ENCODE measurements around the gene KLHL14.

The KLHL14 gene

DNA sequence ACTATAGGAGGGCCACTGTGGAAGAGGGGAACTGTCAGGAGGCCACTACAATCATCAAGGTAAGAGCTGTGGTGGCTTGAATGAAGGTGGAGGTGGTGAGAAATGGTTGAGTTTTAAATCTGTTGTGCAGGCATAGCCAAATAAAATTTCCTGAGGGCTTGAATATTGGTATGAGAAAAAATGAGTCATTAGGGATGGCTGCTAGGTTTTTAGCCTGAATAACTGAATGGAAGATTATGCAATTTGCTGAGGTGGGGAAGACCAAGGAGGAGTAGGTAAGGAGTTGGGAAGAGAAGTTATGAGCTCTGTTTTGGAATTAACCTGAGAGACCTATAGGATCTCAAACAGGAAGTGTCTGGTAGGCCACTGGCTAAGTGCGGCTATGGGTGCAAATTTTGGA is 84.0 kb downstream of the KLHL14 start:
- H2AFZ ChIP-seq, result no peak overlapping the region
- no peak overlapping the region for H3K4me2 ChIP-seq (ENCODE audit: low read length)
- no peak overlapping the region for H3K4me3 ChIP-seq (ENCODE audit: low read depth, low read length)
- H3K9me3 ChIP-seq (ENCODE audit: control insufficient read depth, low read length), result no peaks in the 10 kb centered on the region
- TF ChIP-seq, protein P1, sequence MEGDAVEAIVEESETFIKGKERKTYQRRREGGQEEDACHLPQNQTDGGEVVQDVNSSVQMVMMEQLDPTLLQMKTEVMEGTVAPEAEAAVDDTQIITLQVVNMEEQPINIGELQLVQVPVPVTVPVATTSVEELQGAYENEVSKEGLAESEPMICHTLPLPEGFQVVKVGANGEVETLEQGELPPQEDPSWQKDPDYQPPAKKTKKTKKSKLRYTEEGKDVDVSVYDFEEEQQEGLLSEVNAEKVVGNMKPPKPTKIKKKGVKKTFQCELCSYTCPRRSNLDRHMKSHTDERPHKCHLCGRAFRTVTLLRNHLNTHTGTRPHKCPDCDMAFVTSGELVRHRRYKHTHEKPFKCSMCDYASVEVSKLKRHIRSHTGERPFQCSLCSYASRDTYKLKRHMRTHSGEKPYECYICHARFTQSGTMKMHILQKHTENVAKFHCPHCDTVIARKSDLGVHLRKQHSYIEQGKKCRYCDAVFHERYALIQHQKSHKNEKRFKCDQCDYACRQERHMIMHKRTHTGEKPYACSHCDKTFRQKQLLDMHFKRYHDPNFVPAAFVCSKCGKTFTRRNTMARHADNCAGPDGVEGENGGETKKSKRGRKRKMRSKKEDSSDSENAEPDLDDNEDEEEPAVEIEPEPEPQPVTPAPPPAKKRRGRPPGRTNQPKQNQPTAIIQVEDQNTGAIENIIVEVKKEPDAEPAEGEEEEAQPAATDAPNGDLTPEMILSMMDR (IDR thresholded peaks at IDR 0.05), result no peak
- no peaks in the 10 kb centered on the region for H3K27me3 ChIP-seq (ENCODE audit: control insufficient read depth, insufficient read depth, low read length)
- H3K79me2 ChIP-seq, result no peaks in the 10 kb centered on the region
- no peaks in the 10 kb centered on the region for H3K36me3 ChIP-seq (ENCODE audit: control insufficient read depth, insufficient read depth, low read length)
- no peaks in the 10 kb centered on the region for H3K4me1 ChIP-seq
- H3K9ac ChIP-seq, result no peak overlapping the region
- H3K27ac ChIP-seq, result no peak overlapping the region

DNA sequence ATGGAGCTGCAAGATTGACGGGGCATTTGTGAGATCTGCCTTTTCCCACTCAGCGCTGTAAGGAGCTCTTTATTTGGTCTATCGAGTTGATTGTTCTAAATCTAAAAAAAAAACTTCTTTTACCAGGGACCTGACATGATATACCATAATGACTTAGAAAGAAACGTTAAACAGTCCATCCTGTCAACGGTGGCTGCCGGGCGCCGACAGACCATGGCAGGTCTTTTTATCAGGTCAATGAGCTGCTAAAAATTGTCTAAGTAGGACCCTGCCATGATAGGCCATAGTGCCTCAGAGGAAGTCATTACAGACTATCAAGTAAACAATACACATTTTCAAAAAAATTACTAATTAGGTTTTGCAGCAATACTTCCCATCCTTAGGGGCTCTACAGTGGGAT is 87.9 kb downstream of the KLHL14 start:
- Histone ChIP-seq H3K36me3 (ENCODE audit: control insufficient read depth, insufficient read depth, low read length) (no peaks in the 10 kb centered on the region), H3K27ac (no peak overlapping the region), H3K4me2 (ENCODE audit: low read length) (no peak overlapping the region), H3K9ac (no peak overlapping the region), H3K4me3 (ENCODE audit: low read depth, low read length) (no peak overlapping the region), H2AFZ (no peak overlapping the region), H3K9me3 (ENCODE audit: control insufficient read depth, low read length) (no peaks in the 10 kb centered on the region), H3K4me1 (no peaks in the 10 kb centered on the region), H3K27me3 (ENCODE audit: control insufficient read depth, insufficient read depth, low read length) (no peaks in the 10 kb centered on the region), H3K79me2 (no peaks in the 10 kb centered on the region)
- TF ChIP-seq, protein P1 (IDR thresholded peaks at IDR 0.05), result no peak

- no peak overlapping the region for H2AFZ ChIP-seq
- no peaks in the 10 kb centered on the region for H3K4me1 ChIP-seq
- no peak overlapping the region for H3K4me3 ChIP-seq (ENCODE audit: low read depth, low read length)
- no peaks in the 10 kb centered on the region for H3K9me3 ChIP-seq (ENCODE audit: control insufficient read depth, low read length)
- no peaks in the 10 kb centered on the region for H3K36me3 ChIP-seq (ENCODE audit: control insufficient read depth, insufficient read depth, low read length)
- TF ChIP-seq, protein P1 (IDR thresholded peaks at IDR 0.05), result no peak
- H3K27ac ChIP-seq, result no peak overlapping the region
- no peak overlapping the region for H3K9ac ChIP-seq
- no peaks in the 10 kb centered on the region for H3K79me2 ChIP-seq
- H3K27me3 ChIP-seq (ENCODE audit: control insufficient read depth, insufficient read depth, low read length), result no peaks in the 10 kb centered on the region
- H3K4me2 ChIP-seq (ENCODE audit: low read length), result no peak overlapping the region
Measured at GRCh38 chr18:32684096-32684495, 88.7 kb downstream of the KLHL14 start.

DNA sequence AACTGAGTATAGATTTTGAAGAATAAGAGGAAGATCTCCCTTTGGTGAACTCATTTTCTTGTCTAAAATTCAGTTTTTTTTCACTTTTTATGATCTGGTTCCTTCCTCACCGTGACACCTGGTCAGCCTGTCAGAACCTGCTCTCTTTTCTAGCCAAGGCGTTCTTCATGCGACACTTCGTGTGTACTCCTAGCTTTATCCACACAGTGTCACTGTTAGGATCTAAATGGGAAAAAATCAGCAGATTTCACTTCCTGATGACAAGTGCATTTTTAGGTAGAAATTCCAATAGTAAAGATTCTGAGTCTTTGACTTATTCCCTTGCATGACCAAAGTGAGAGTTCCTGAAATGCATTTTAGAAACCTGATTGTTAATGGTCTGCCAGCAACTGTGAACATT is 89.8 kb downstream of the KLHL14 start:
- Histone ChIP-seq H3K27me3 (ENCODE audit: control insufficient read depth, insufficient read depth, low read length) (no peaks in the 10 kb centered on the region), H3K4me2 (ENCODE audit: low read length) (no peak overlapping the region), H3K36me3 (ENCODE audit: control insufficient read depth, insufficient read depth, low read length) (no peaks in the 10 kb centered on the region), H3K4me3 (ENCODE audit: low read depth, low read length) (no peak overlapping the region), H3K27ac (no peak overlapping the region), H3K4me1 (no peaks in the 10 kb centered on the region), H3K9ac (no peak overlapping the region), H3K79me2 (no peaks in the 10 kb centered on the region), H3K9me3 (ENCODE audit: control insufficient read depth, low read length) (no peaks in the 10 kb centered on the region), H2AFZ (no peak overlapping the region)
- TF ChIP-seq, protein P1 (IDR thresholded peaks at IDR 0.05), result no peak

DNA sequence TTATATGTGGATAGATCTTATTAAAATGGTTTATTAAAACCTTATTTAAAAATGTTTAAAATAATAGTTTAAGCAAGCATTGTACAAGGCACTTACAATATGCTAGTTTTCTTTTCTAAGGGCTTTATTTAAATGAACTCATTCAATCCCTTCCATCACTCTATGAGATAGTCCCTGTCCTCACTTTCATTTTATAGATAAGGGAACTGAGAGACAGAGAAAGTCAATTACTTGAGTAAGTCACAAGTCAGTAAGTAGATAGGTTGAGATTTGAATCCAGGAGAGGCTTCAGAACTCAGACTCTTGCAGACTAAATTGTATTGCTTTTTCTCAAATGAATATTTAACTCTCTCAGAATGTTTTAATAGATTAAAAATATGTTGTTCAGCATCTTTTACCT is 95.2 kb downstream of the KLHL14 start:
- Histone ChIP-seq H3K4me1 (no peaks in the 10 kb centered on the region), H3K9me3 (ENCODE audit: control insufficient read depth, low read length) (no peaks in the 10 kb centered on the region), H3K4me2 (ENCODE audit: low read length) (no peak overlapping the region), H3K4me3 (ENCODE audit: low read depth, low read length) (no peak overlapping the region), H3K79me2 (no peaks in the 10 kb centered on the region), H3K36me3 (ENCODE audit: control insufficient read depth, insufficient read depth, low read length) (no peaks in the 10 kb centered on the region), H3K27ac (no peak overlapping the region), H2AFZ (no peak overlapping the region), H3K9ac (no peak overlapping the region), H3K27me3 (ENCODE audit: control insufficient read depth, insufficient read depth, low read length) (no peaks in the 10 kb centered on the region)
- TF ChIP-seq, protein P1 (IDR thresholded peaks at IDR 0.05), result no peak

All from parathyroid adenoma (tissue), 2 donors.